Liver (tissue), 9 donors: ENCODE results near the gene MACROD1. TPM values are rescaled to one million over a fixed set of nuclear protein-coding genes. Genes with fewer than 3 reads are reported as not detected.

ENCODE experiments used
- DNase-seq: peaks from one replicate; pipeline ENCODE4 v3.0.0-alpha.2; 2017; ENCODE audit warnings: low spot score
- H3K27ac ChIP-seq, 2 donors: one replicate each; pipeline ENCODE4 v1.7.0; 2013; ENCODE audit warnings: inconsistent platforms in 2 of 2, low read length in 2 of 2, control low read depth in 1 of 2, low read depth in 1 of 2, mild to moderate bottlenecking in 1 of 2
- H3K27me3 ChIP-seq, 4 donors: one replicate each; pipeline versions ENCODE4 v1.6.1 to v1.7.0; 2013; ENCODE audit warnings: low read length in 3 of 4, inconsistent platforms in 1 of 4, mild to moderate bottlenecking in 1 of 4, moderate library complexity in 1 of 4; ENCODE audit not compliant: control insufficient read depth in 4 of 4, insufficient read depth in 4 of 4
- H3K36me3 ChIP-seq, 4 donors: one replicate each; pipeline versions ENCODE4 v1.6.1 to v1.7.0; 2013; ENCODE audit warnings: low read length in 3 of 4, mild to moderate bottlenecking in 3 of 4, low read depth in 1 of 4, moderate library complexity in 1 of 4; ENCODE audit not compliant: control insufficient read depth in 4 of 4, insufficient read depth in 3 of 4
- H3K4me1 ChIP-seq, 4 donors: one replicate each; pipeline versions ENCODE4 v1.6.1 to v1.7.0; 2013; ENCODE audit warnings: low read length in 3 of 4, mild to moderate bottlenecking in 3 of 4, moderate library complexity in 1 of 4; ENCODE audit not compliant: control insufficient read depth in 4 of 4, insufficient read depth in 4 of 4
- H3K4me3 ChIP-seq, 3 donors: one replicate each; pipeline versions ENCODE4 v1.6.1 to v1.7.0; 2013; ENCODE audit warnings: low read length in 3 of 3, control low read depth in 1 of 3, low read depth in 1 of 3, mild to moderate bottlenecking in 1 of 3
- H3K9ac ChIP-seq, 2 donors: one replicate each; pipeline ENCODE4 v1.7.0; 2013; ENCODE audit warnings: low read length in 2 of 2, mild to moderate bottlenecking in 2 of 2, moderate library complexity in 2 of 2, control low read depth in 1 of 2, low read depth in 1 of 2
- H3K9me3 ChIP-seq, 4 donors: one replicate each; pipeline versions ENCODE4 v1.6.1 to v1.7.0; 2013; ENCODE audit warnings: low read length in 3 of 4; ENCODE audit not compliant: control insufficient read depth in 4 of 4
- EGR1 ChIP-seq, 2 donors: IDR thresholded peaks; 2 replicates each; pipeline ENCODE4 v1.6.1; 2016 to 2018; ENCODE audit warnings: antibody characterized with exemption in 2 of 2, low read depth in 2 of 2
- FOXA1 ChIP-seq: IDR thresholded peaks from 2 replicates; pipeline ENCODE4 v1.6.1; 2016; ENCODE audit warnings: antibody characterized with exemption
- FOXA2 ChIP-seq: IDR thresholded peaks from 2 replicates; pipeline ENCODE4 v1.6.1; 2016; ENCODE audit warnings: antibody characterized with exemption
- GABPA ChIP-seq, 2 donors: IDR thresholded peaks in 1 of 2; conservative IDR thresholded peaks in 1 of 2; 2 replicates each; pipeline ENCODE4 v1.6.1; 2016; ENCODE audit warnings: antibody characterized with exemption in 2 of 2, mild to moderate bottlenecking in 1 of 2, moderate library complexity in 1 of 2
- HNF4A ChIP-seq, 2 donors: conservative IDR thresholded peaks; 2 replicates each; pipeline ENCODE4 v1.6.1; 2016; ENCODE audit warnings: antibody characterized with exemption in 2 of 2, mild to moderate bottlenecking in 2 of 2
- HNF4G ChIP-seq: IDR thresholded peaks from 2 replicates; pipeline ENCODE4 v1.6.1; 2016; ENCODE audit warnings: antibody characterized with exemption
- JUND ChIP-seq, 2 donors: IDR thresholded peaks; 2 replicates each; pipeline ENCODE4 v1.6.1; 2016; ENCODE audit warnings: antibody characterized with exemption in 2 of 2
- NR2F2 ChIP-seq: IDR thresholded peaks from 2 replicates; pipeline ENCODE4 v1.6.1; 2016; ENCODE audit warnings: antibody characterized with exemption
- RAD21 ChIP-seq, 2 donors: IDR thresholded peaks; 2 replicates each; pipeline ENCODE4 v1.6.1; 2016; ENCODE audit warnings: antibody characterized with exemption in 2 of 2, mild to moderate bottlenecking in 2 of 2
- RXRA ChIP-seq, 2 donors: IDR thresholded peaks; 2 replicates each; pipeline ENCODE4 v1.6.1; 2017 to 2018; ENCODE audit warnings: antibody characterized with exemption in 2 of 2, mild to moderate bottlenecking in 1 of 2
- SP1 ChIP-seq: IDR thresholded peaks from 2 replicates; pipeline ENCODE4 v1.6.1; 2018; ENCODE audit warnings: antibody characterized with exemption, mild to moderate bottlenecking
- TAF1 ChIP-seq: conservative IDR thresholded peaks from 2 replicates; pipeline ENCODE4 v1.6.1; 2016; ENCODE audit warnings: antibody characterized with exemption, mild to moderate bottlenecking
- YY1 ChIP-seq: IDR thresholded peaks from 2 replicates; pipeline ENCODE4 v1.6.1; 2016; ENCODE audit warnings: antibody characterized with exemption, mild to moderate bottlenecking
- WGBS: extraction: QIAGEN DNeasy Blood & Tissue Kit; methylation state at CpG from one replicate; pipeline ENCODE4 v1.1.7; 2013; 5-methylcytosine and 5-hydroxymethylcytosine counted together
- polyA plus RNA-seq, 2 donors: library from polyadenylated mRNA; stranded (reverse) in 1 of 2; unstranded in 1 of 2; fragments of 200-250 nt in 1 of 2; fragments of >200 nt in 1 of 2; fragmentation: Nextera tagmentation in 1 of 2; extraction: Ambion mirVana in 1 of 2; gene quantifications; one replicate each; pipeline versions ENCODE4 v1.2.1 to v1.2.3, GENCODE V29; 2013 to 2015
- total RNA-seq, 2 donors: library from RNA; depleted of rRNA; stranded (reverse); fragments of >200 nt; gene quantifications; one replicate each; pipeline ENCODE4 v1.2.3, GENCODE V29; 2014
- TF ChIP-seq, protein P1 (sequence below): IDR thresholded peaks from 2 replicates; pipeline ENCODE4 v1.6.1; 2016; ENCODE audit warnings: antibody characterized with exemption
- TF ChIP-seq, protein P2 (sequence below): IDR thresholded peaks from 2 replicates; pipeline ENCODE4 v1.6.1; 2016; ENCODE audit warnings: antibody characterized with exemption
- TF ChIP-seq, protein P3 (sequence below): IDR thresholded peaks from 2 replicates; pipeline ENCODE4 v1.6.1; 2016; ENCODE audit warnings: antibody characterized with exemption
- TF ChIP-seq, protein P4 (sequence below): IDR thresholded peaks from 2 replicates; pipeline ENCODE4 v1.6.1; 2016; ENCODE audit warnings: antibody characterized with exemption, mild to moderate bottlenecking
- TF ChIP-seq, protein P5 (sequence below): fragments of 150-350 bp; IDR thresholded peaks from 2 replicates; pipeline ENCODE4 v1.5.1; 2017; ENCODE audit warnings: improper control_type of control experiment, low read depth, low read length; ENCODE audit not compliant: missing input control
- donor health status: healthy.
- donor health status: healthy.
- donor health status: healthy.
- donor health status: healthy.
- donor health status: healthy.

Gene MACROD1
- total and polyA plus RNA-seq, 4 donors: 8.9 to 25.9 (median 13.1) TPM

DNA sequence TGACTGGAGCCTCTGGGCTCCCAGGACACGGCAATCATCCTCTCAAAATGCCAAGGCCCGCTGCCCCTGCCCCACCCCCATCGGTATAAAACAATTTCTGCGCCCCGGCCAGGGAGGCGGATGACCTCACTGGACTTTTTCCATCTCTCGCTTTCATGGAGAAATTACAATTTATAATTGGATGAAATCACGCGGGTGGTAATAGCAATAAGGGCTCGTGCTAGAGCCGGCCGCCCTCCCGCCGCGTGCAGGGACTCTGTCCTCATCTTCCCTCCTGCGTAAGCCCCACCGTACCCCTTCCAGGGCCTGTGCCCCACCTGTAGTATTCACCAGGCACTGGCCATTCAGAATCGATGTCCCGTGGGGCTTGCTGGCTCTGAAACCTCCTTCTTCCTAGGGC lies 64.5 kb downstream of the MACROD1 start:
- H3K36me3 ChIP-seq: no peaks in the 10 kb centered on the region
- no peak overlapping the region for H3K27ac ChIP-seq
- no peak overlapping the region for H3K9ac ChIP-seq
- no peaks in the 10 kb centered on the region for H3K9me3 ChIP-seq
- no peak for DNase-seq
- no peaks in the 10 kb centered on the region for H3K27me3 ChIP-seq
- TF ChIP-seq, protein P1, sequence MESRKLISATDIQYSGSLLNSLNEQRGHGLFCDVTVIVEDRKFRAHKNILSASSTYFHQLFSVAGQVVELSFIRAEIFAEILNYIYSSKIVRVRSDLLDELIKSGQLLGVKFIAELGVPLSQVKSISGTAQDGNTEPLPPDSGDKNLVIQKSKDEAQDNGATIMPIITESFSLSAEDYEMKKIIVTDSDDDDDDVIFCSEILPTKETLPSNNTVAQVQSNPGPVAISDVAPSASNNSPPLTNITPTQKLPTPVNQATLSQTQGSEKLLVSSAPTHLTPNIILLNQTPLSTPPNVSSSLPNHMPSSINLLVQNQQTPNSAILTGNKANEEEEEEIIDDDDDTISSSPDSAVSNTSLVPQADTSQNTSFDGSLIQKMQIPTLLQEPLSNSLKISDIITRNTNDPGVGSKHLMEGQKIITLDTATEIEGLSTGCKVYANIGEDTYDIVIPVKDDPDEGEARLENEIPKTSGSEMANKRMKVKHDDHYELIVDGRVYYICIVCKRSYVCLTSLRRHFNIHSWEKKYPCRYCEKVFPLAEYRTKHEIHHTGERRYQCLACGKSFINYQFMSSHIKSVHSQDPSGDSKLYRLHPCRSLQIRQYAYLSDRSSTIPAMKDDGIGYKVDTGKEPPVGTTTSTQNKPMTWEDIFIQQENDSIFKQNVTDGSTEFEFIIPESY: no peak
- no peak for TF ChIP-seq HNF4G
- TF ChIP-seq, protein P2, sequence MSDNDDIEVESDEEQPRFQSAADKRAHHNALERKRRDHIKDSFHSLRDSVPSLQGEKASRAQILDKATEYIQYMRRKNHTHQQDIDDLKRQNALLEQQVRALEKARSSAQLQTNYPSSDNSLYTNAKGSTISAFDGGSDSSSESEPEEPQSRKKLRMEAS: no peak
- TF ChIP-seq, protein P3, sequence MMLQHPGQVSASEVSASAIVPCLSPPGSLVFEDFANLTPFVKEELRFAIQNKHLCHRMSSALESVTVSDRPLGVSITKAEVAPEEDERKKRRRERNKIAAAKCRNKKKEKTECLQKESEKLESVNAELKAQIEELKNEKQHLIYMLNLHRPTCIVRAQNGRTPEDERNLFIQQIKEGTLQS: no peak
- TF ChIP-seq, protein P4, sequence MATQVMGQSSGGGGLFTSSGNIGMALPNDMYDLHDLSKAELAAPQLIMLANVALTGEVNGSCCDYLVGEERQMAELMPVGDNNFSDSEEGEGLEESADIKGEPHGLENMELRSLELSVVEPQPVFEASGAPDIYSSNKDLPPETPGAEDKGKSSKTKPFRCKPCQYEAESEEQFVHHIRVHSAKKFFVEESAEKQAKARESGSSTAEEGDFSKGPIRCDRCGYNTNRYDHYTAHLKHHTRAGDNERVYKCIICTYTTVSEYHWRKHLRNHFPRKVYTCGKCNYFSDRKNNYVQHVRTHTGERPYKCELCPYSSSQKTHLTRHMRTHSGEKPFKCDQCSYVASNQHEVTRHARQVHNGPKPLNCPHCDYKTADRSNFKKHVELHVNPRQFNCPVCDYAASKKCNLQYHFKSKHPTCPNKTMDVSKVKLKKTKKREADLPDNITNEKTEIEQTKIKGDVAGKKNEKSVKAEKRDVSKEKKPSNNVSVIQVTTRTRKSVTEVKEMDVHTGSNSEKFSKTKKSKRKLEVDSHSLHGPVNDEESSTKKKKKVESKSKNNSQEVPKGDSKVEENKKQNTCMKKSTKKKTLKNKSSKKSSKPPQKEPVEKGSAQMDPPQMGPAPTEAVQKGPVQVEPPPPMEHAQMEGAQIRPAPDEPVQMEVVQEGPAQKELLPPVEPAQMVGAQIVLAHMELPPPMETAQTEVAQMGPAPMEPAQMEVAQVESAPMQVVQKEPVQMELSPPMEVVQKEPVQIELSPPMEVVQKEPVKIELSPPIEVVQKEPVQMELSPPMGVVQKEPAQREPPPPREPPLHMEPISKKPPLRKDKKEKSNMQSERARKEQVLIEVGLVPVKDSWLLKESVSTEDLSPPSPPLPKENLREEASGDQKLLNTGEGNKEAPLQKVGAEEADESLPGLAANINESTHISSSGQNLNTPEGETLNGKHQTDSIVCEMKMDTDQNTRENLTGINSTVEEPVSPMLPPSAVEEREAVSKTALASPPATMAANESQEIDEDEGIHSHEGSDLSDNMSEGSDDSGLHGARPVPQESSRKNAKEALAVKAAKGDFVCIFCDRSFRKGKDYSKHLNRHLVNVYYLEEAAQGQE: no peak
- TF ChIP-seq HNF4A (conservative IDR thresholded peaks at IDR 0.05): no peak
- TF ChIP-seq TAF1: no peak
- TF ChIP-seq RXRA (IDR thresholded peaks at IDR 0.05): no peak
- no peak for TF ChIP-seq FOXA2
- TF ChIP-seq YY1: no peak
- no peak for TF ChIP-seq FOXA1
- TF ChIP-seq, protein P5, sequence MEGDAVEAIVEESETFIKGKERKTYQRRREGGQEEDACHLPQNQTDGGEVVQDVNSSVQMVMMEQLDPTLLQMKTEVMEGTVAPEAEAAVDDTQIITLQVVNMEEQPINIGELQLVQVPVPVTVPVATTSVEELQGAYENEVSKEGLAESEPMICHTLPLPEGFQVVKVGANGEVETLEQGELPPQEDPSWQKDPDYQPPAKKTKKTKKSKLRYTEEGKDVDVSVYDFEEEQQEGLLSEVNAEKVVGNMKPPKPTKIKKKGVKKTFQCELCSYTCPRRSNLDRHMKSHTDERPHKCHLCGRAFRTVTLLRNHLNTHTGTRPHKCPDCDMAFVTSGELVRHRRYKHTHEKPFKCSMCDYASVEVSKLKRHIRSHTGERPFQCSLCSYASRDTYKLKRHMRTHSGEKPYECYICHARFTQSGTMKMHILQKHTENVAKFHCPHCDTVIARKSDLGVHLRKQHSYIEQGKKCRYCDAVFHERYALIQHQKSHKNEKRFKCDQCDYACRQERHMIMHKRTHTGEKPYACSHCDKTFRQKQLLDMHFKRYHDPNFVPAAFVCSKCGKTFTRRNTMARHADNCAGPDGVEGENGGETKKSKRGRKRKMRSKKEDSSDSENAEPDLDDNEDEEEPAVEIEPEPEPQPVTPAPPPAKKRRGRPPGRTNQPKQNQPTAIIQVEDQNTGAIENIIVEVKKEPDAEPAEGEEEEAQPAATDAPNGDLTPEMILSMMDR: no peak
- TF ChIP-seq SP1: no peak
- no peak for TF ChIP-seq NR2F2
- no peak for TF ChIP-seq RAD21 (IDR thresholded peaks at IDR 0.05)
- no peak for TF ChIP-seq JUND (IDR thresholded peaks at IDR 0.05)
- TF ChIP-seq EGR1 (IDR thresholded peaks at IDR 0.05; ENCODE audit: low read depth in 2 of 2): no peak
- no peak for TF ChIP-seq GABPA (IDR thresholded peaks at IDR 0.05 in 1 of 2, conservative IDR thresholded peaks at IDR 0.05 in 1 of 2)
- 87% methylated on average over 19 of the region's 19 CpGs for WGBS
- H3K4me1 ChIP-seq: peaks cover 0 to 1% (median 0%) of the 10 kb centered on the region in 4 donors
- H3K4me3 ChIP-seq: no peak overlapping the region
